ENCODE measurements around the gene CNTNAP1. TPM values are rescaled to one million over a fixed set of nuclear protein-coding genes. Genes with fewer than 3 reads are reported as not detected.

CNTNAP1 gene
- total RNA-seq, 1 experiment from 2014 or later, result 7.7 TPM

DNA sequence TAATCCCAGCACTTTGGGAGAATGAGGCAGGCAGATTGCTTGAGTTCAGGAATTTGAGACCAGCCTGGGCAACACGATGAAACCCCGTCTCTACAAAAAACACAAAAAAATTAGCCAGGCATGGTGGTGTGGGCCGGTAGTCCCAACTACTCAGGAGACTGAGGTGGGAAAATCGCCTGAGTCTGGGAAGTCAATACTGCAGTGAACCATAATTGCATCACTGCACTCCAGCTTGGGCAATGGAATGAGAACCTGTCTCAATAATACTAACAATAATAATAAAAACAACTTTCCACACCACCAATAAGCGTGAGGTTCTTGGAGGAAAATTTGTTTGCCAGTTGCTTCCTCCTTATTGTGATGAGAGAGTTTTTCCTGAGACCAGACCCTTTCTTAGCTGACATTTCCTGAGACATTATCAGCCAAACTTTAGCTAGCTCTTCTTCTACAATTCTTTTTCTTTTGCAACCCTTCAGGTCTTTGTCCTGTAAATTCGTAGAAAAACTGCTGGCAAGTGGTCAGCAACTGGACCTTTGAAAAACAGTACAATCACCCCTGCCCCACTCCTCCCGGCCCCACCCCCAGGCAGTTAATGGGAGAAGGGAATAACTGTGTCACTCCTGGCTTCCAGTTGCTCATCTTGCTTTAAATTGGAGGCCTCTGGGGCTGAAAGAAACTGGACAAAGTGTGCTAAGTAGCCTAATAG, 66.0 kb downstream of the CNTNAP1 start:
- Histone ChIP-seq H3K4me2 (ENCODE audit: insufficient read depth, insufficient read length, low read length) (no peak overlapping the region), H3K14ac (ENCODE audit: insufficient read depth, low read length) (no peak overlapping the region), H4K91ac (ENCODE audit: insufficient read length, low read depth, low read length) (no peak overlapping the region), H2BK5ac (ENCODE audit: insufficient read length, low read length) (no peak overlapping the region), H2BK120ac (ENCODE audit: low read depth, low read length, poor library complexity, severe bottlenecking) (no peak overlapping the region), H3K4me1 (ENCODE audit: insufficient read depth, low read length) (peaks cover 2% of the 10 kb centered on the region; the same call in 1 of the 2 replicates), H2BK20ac (ENCODE audit: low read depth, low read length, poor library complexity, severe bottlenecking) (no peak overlapping the region), H2BK15ac (ENCODE audit: low read depth, low read length) (no peak overlapping the region), H4K8ac (replicated peaks; ENCODE audit: insufficient read length, low read depth, low read length) (no peak overlapping the region), H4K5ac (ENCODE audit: insufficient read length, low read depth, low read length) (no peak overlapping the region), H3K23ac (ENCODE audit: insufficient read length, low read depth, low read length) (no peak overlapping the region), H3K79me2 (ENCODE audit: insufficient read depth, low read length) (no peaks in the 10 kb centered on the region), H3K27ac (ENCODE audit: insufficient read length, low read depth, low read length) (no peak overlapping the region), H3K27me3 (ENCODE audit: insufficient read depth, low read length) (peaks cover 2% of the 10 kb centered on the region; the same call in 1 of the 2 replicates), H2AFZ (ENCODE audit: low read length) (no peak overlapping the region), H3K56ac (ENCODE audit: insufficient read length, low read depth, low read length) (no peak overlapping the region), H4K20me1 (ENCODE audit: control insufficient read depth, insufficient read depth, insufficient read length) (no peaks in the 10 kb centered on the region), H3K79me1 (ENCODE audit: insufficient read depth, low read depth, low read length, poor library complexity, severe bottlenecking) (no peaks in the 10 kb centered on the region), H3K4ac (ENCODE audit: low read depth, low read length) (no peak overlapping the region), H3T11ph (ENCODE audit: low read length) (no peak overlapping the region), H2BK12ac (ENCODE audit: insufficient read length, low read depth, low read length) (no peak overlapping the region), H3K9ac (ENCODE audit: extremely low read depth, insufficient read length, low read length) (no peak overlapping the region), H3K9me3 (ENCODE audit: control insufficient read depth, low read depth, low read length) (no peaks in the 10 kb centered on the region), H2AK5ac (ENCODE audit: insufficient read length, low read length) (no peak overlapping the region), H3K23me2 (ENCODE audit: insufficient read length, low read depth, low read length, poor library complexity, severe bottlenecking) (peaks cover 6% of the 10 kb centered on the region), H3K18ac (ENCODE audit: insufficient read length, low read depth, low read length) (no peak overlapping the region)
- peaks cover 26% of the 10 kb centered on the region in 2 experiments for H3K4me1 Mint-ChIP-seq
- H3K27ac Mint-ChIP-seq, result no peak overlapping the region
- no peak overlapping the region for H3K4me3 Mint-ChIP-seq
- H3K36me3 Mint-ChIP-seq (ENCODE audit: insufficient read depth in 1 of 3, low read depth in 3 of 3), result no peaks in the 10 kb centered on the region; a peak in 1 of 7 replicates
- no peak for DNase-seq
- WGBS (ENCODE audit: extremely low coverage, insufficient read length, low lambda C conversion rate), result no CpG with 5 or more reads among the region's 7 CpGs
- peaks cover 4 to 8% of the 10 kb centered on the region in 2 experiments; a peak in 4 of 5 replicates for H3K9me3 Mint-ChIP-seq
- TF ChIP-seq, protein P1, sequence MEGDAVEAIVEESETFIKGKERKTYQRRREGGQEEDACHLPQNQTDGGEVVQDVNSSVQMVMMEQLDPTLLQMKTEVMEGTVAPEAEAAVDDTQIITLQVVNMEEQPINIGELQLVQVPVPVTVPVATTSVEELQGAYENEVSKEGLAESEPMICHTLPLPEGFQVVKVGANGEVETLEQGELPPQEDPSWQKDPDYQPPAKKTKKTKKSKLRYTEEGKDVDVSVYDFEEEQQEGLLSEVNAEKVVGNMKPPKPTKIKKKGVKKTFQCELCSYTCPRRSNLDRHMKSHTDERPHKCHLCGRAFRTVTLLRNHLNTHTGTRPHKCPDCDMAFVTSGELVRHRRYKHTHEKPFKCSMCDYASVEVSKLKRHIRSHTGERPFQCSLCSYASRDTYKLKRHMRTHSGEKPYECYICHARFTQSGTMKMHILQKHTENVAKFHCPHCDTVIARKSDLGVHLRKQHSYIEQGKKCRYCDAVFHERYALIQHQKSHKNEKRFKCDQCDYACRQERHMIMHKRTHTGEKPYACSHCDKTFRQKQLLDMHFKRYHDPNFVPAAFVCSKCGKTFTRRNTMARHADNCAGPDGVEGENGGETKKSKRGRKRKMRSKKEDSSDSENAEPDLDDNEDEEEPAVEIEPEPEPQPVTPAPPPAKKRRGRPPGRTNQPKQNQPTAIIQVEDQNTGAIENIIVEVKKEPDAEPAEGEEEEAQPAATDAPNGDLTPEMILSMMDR (conservative IDR thresholded peaks at IDR 0.05), result no peak
- H3K27me3 Mint-ChIP-seq (ENCODE audit: low read depth), result peaks cover 33% of the 10 kb centered on the region

Data from H9 (cell line).